Activated CD8-positive, alpha-beta memory T cell treated with anti-CD3 and anti-CD28 coated beads for 24 hours (primary cell): ENCODE data around the gene EDC3.

Source experiments
- DNase-seq: peaks from one replicate; pipeline ENCODE4 v3.0.0-alpha.2; 2020

Gene EDC3

GRCh38 chr15:74624020-74624602 is 71.7 kb downstream of the EDC3 start:
- DNase-seq: no peak

GRCh38 chr15:74622758-74623157 is 73.1 kb downstream of the EDC3 start:
- DNase-seq: no peak

- DNase-seq: no peak
These were observed 73.9 kb downstream of the EDC3 start for GRCh38 chr15:74621936-74622335.

- no peak for DNase-seq
These were observed 74.3 kb downstream of the EDC3 start for GRCh38 chr15:74621546-74621920.

- peak; percentile 86 for DNase-seq
These were observed 74.9 kb downstream of the EDC3 start for GRCh38 chr15:74620636-74621545.

- DNase-seq: no peak
These were observed 75.7 kb downstream of the EDC3 start for GRCh38 chr15:74619916-74620635.

GRCh38 chr15:74618841-74619596 is 76.8 kb downstream of the EDC3 start:
- no peak for DNase-seq

GRCh38 chr15:74616996-74617395 is 78.8 kb downstream of the EDC3 start:
- DNase-seq: no peak

GRCh38 chr15:74616366-74616939 is 79.4 kb downstream of the EDC3 start:
- DNase-seq: peak; percentile 79

- peak; percentile 98 for DNase-seq
These were observed 80.1 kb downstream of the EDC3 start, which contains the start of gene CLK3 for GRCh38 chr15:74615508-74616365. CLK3 (plus strand) TSS chr15:74615836; CDS start chr15:74619197, 3,361 bp downstream.

- DNase-seq: peak; percentile 95
These were observed 80.9 kb downstream of the EDC3 start for GRCh38 chr15:74614744-74615507.

GRCh38 chr15:74613953-74614743 is 81.7 kb downstream of the EDC3 start:
- DNase-seq: no peak

- no peak for DNase-seq
These were observed 82.5 kb downstream of the EDC3 start for GRCh38 chr15:74613089-74613952.

GRCh38 chr15:74612677-74613076 is 83.1 kb downstream of the EDC3 start:
- no peak for DNase-seq

- DNase-seq: no peak
These were observed 84.0 kb downstream of the EDC3 start for GRCh38 chr15:74611834-74612233.

- no peak for DNase-seq
These were observed 84.5 kb downstream of the EDC3 start for GRCh38 chr15:74611341-74611740.

GRCh38 chr15:74610302-74610951 is 85.4 kb downstream of the EDC3 start:
- DNase-seq: no peak

- DNase-seq: no peak
These were observed 85.9 kb downstream of the EDC3 start for GRCh38 chr15:74609938-74610301.
